ENCODE data around the gene GHITM. TPM values are rescaled to one million over a fixed set of nuclear protein-coding genes. Genes with fewer than 3 reads are reported as not detected.

Gene GHITM
- total and polyA plus RNA-seq, 2 donors (not counting 1 experiment from before 2014, with no cell fraction given) = 40.5 to 75.1 TPM

DNA sequence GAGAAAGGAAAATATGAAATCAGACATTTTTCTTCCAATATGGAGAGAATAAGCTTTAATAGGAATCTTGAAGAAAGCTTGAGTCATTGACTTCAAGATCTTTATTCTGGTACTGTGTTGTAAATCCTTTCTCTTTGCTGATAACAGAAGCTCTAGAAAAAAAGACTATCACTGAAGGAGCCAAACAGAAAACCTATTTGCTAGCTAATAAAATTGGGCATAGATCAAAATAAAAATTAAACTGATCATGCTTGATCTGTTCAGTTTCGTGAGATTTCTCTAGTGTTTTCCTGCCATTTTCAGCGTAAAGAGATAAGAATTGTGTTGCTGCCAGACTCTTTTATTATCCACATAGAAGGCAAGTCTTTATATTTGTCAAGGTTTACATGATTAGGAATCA, 1.5 kb upstream of the GHITM start:
- ChIA-PET CTCF (interaction anchor here (0.9 kb wide), 1 partner anchor 10 kb away, joined by 3 read pairs; no protein-coding TSS in a partner anchor), POLR2A (no interaction called here)
- H3K9me3 Mint-ChIP-seq (ENCODE audit: insufficient read depth) = no peaks in the 10 kb centered on the region
- TF ChIP-seq CTCF (IDR thresholded peaks at IDR 0.05) = no peak
- no peak for TF ChIP-seq EZH2 (IDR thresholded peaks at IDR 0.05; ENCODE audit: borderline replicate concordance, insufficient read depth, low read depth, low read length, poor library complexity, severe bottlenecking)
- peak overlapping the region; percentile 52 for H3K4me3 Mint-ChIP-seq
- Histone ChIP-seq H4K20me1 (ENCODE audit: control insufficient read depth, insufficient read depth, low read length, poor library complexity, severe bottlenecking) (no peaks in the 10 kb centered on the region), H3K4me3 (ENCODE audit: control extremely low read depth in 1 of 5, extremely low read depth in 1 of 5, insufficient read depth in 1 of 5, low read depth in 2 of 5, low read length in 4 of 5) (no peak overlapping the region), H3K4me2 (replicated peaks; ENCODE audit: low read depth, low read length, poor library complexity, severe bottlenecking) (no peak overlapping the region), H3K9ac (ENCODE audit: low read length) (no peak overlapping the region), H3K27ac (ENCODE audit: low read length in 2 of 2) (no peak overlapping the region), H3K36me3 (replicated peaks in 1 of 2; ENCODE audit: control extremely low read depth in 1 of 2, control insufficient read depth in 1 of 2, extremely low read depth in 1 of 2, insufficient read depth in 2 of 2, low read length in 1 of 2) (peaks cover 0 to 6% of the 10 kb centered on the region in 2 experiments), H3K9me3 (ENCODE audit: control extremely low read depth in 1 of 3, control insufficient read depth in 2 of 3, insufficient read depth in 1 of 3, low read length in 2 of 3) (peaks cover 0 to 1% (median 0%) of the 10 kb centered on the region in 3 donors), H3K4me1 (ENCODE audit: control insufficient read depth in 2 of 2, insufficient read depth in 2 of 2, low read length in 2 of 2) (peaks cover 16 to 21% of the 10 kb centered on the region in 2 donors), H2AFZ (ENCODE audit: insufficient read depth, low read depth, low read length, poor library complexity, severe bottlenecking) (peak overlapping the region; percentile 97), H3K27me3 (replicated peaks in 1 of 4; ENCODE audit: control extremely low read depth in 1 of 4, control insufficient read depth in 3 of 4, insufficient read depth in 4 of 4, low read length in 3 of 4) (no peaks in the 10 kb centered on the region), H3K79me2 (ENCODE audit: control insufficient read depth, insufficient read depth, low read length) (peaks cover 24% of the 10 kb centered on the region)
- no CpG with 5 or more reads among the region's 2 CpGs for WGBS (ENCODE audit: insufficient coverage)
- H3K27me3 Mint-ChIP-seq = no peaks in the 10 kb centered on the region
- intact Hi-C loops (cut with micrococcal nuclease) = no loop called here
- peaks cover 27% of the 10 kb centered on the region for H3K4me1 Mint-ChIP-seq
- DNase-seq (no peak), ATAC-seq (ENCODE audit: low read depth) (no peak)
- no peak overlapping the region for H3K27ac Mint-ChIP-seq

DNA sequence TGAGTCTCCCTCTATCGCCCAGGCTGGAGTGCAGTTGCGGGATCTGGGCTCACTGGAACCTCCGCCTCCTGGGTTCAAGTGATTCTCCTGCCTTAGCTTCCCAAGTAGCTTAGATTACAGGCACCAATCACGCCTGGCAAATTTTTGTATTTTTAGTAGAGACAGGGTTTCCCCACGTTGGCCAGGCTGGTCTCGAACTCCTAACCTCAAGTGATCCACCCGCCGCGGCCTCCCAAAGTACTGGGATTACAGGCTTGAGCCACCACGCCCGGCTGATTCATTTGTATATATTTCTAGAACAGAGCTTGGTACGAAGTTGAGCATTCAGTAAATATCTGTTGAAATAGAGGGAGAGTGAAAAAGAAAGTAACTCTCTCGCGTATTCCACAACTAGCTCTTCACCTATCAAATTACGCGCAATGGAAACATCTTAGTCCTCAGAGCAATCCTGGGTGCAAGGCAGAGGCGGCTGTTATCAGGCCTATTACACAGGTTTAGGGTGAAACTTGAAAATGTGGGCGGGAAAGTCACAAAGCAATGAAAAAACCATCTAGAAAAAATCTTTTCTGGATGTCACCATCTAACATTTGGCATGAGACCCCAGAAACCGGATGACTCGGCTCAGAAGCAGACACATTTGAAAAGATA, 707 bp upstream of the GHITM start:
- Mint-ChIP-seq H3K27ac (peak overlapping the region; percentile 90), H3K27me3 (no peaks in the 10 kb centered on the region), H3K4me1 (peaks cover 29% of the 10 kb centered on the region), H3K9me3 (ENCODE audit: insufficient read depth) (no peaks in the 10 kb centered on the region), H3K4me3 (peak overlapping the region; percentile 96)
- Histone ChIP-seq H2AFZ (ENCODE audit: insufficient read depth, low read depth, low read length, poor library complexity, severe bottlenecking) (peak overlapping the region; percentile 97), H3K4me3 (ENCODE audit: control extremely low read depth in 1 of 5, extremely low read depth in 1 of 5, insufficient read depth in 1 of 5, low read depth in 2 of 5, low read length in 4 of 5) (peak overlapping the region; percentile 79 to 98 (median 94)), H3K27ac (ENCODE audit: low read length in 2 of 2) (peak overlapping the region; percentile 72 to 98), H3K4me2 (replicated peaks; ENCODE audit: low read depth, low read length, poor library complexity, severe bottlenecking) (peak overlapping the region; percentile 79), H3K9me3 (ENCODE audit: control extremely low read depth in 1 of 3, control insufficient read depth in 2 of 3, insufficient read depth in 1 of 3, low read length in 2 of 3) (peaks cover 0 to 1% (median 0%) of the 10 kb centered on the region in 3 donors), H3K27me3 (replicated peaks in 1 of 4; ENCODE audit: control extremely low read depth in 1 of 4, control insufficient read depth in 3 of 4, insufficient read depth in 4 of 4, low read length in 3 of 4) (no peaks in the 10 kb centered on the region), H4K20me1 (ENCODE audit: control insufficient read depth, insufficient read depth, low read length, poor library complexity, severe bottlenecking) (no peaks in the 10 kb centered on the region), H3K36me3 (replicated peaks in 1 of 2; ENCODE audit: control extremely low read depth in 1 of 2, control insufficient read depth in 1 of 2, extremely low read depth in 1 of 2, insufficient read depth in 2 of 2, low read length in 1 of 2) (peaks cover 0 to 13% of the 10 kb centered on the region in 2 experiments), H3K4me1 (ENCODE audit: control insufficient read depth in 2 of 2, insufficient read depth in 2 of 2, low read length in 2 of 2) (peaks cover 16 to 21% of the 10 kb centered on the region in 2 donors), H3K79me2 (ENCODE audit: control insufficient read depth, insufficient read depth, low read length) (peaks cover 24% of the 10 kb centered on the region), H3K9ac (ENCODE audit: low read length) (peak overlapping the region; percentile 99)
- TF ChIP-seq CTCF (IDR thresholded peaks at IDR 0.05) (no peak), EZH2 (IDR thresholded peaks at IDR 0.05; ENCODE audit: borderline replicate concordance, insufficient read depth, low read depth, low read length, poor library complexity, severe bottlenecking) (no peak)
- intact Hi-C loops (cut with micrococcal nuclease) = loop anchor here (1.0 kb wide), 4 partner anchors 10 to 190 kb away; partner anchors contain the start of gene CCSER2
- WGBS (ENCODE audit: insufficient coverage) = 59% methylated on average over 7 of the region's 20 CpGs
- ATAC-seq (ENCODE audit: low read depth) (no peak), DNase-seq (no peak)
- ChIA-PET CTCF (interaction anchor here (0.9 to 2.5 kb wide), 5 partner anchors 8 to 190 kb away, joined by 3 to 15 read pairs (median 3); partner anchors contain the start of gene CCSER2), POLR2A (no interaction called here)
